ENCODE data around the gene CRIM1. TPM values are rescaled to one million over a fixed set of nuclear protein-coding genes. Genes with fewer than 3 reads are reported as not detected.

Gene CRIM1
- total RNA-seq, 2 experiments from 2014 or later = 3.9 to 5.2 TPM

DNA sequence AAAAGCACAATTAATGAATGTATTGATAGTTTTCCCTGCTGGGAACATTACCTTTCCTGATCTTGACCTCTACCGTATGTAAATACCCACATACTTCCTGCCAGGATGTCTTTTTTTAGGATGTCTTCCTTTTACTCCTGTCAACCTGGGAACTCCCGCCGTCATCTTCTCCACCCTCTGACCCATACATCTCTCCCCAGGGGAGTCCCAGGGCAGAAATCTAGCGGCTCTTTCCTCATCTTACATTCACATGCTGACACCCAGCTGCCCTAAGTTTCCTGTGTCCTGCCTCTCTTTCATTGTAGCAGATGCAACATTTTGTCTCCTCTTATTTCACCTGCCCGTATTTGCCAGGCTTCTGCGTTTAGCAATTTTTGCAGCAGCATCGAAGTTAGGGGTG, 107.8 kb downstream of the CRIM1 start:
- CTCF ChIA-PET = no interaction called here
- Mint-ChIP-seq H3K27me3 (no peaks in the 10 kb centered on the region), H3K27ac (no peak overlapping the region), H3K4me1 (no peaks in the 10 kb centered on the region), H3K4me3 (no peak overlapping the region), H3K36me3 (ENCODE audit: low read depth) (no peaks in the 10 kb centered on the region), H3K9me3 (ENCODE audit: low read depth) (no peaks in the 10 kb centered on the region)
- intact Hi-C loops (cut with DNase I, micrococcal nuclease) = no loop called here
- ATAC-seq (no peak), DNase-seq (no peak)
- POLR2A ChIA-PET = no interaction called here

DNA sequence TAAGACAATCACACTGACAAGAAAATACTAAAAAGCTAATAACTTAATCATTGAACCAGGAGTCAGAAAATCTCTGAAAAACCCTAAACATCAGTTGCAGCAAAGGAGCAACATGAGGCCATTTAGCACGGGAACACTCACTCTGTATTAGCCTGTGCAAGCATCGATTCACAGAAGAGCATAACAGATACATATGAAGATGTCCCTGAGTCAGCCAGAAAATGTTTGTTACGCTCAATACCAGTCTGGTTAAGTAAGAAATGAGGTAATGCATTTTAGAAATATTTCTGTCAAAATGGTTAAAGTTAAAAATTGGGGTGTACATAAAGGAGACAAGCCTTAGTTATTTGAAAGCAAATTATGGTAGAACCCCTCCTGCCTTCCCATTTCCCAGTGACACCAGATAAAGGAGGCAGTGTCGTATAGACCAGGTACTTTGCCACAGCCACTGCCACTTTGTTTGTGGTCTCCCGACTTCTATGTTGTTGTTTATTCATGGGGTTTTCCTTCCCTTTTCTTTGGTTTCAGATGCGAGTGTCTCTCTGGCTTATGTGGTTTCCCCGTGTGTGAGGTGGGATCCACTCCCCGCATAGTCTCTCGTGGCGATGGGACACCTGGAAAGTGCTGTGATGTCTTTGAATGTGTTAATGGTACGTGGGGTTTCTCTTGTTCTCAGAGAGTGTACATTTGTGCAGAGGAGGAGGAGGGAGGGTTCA, 108.6 kb downstream of the CRIM1 start:
- Mint-ChIP-seq H3K4me3 (no peak overlapping the region), H3K36me3 (ENCODE audit: low read depth) (no peaks in the 10 kb centered on the region), H3K27ac (no peak overlapping the region), H3K4me1 (no peaks in the 10 kb centered on the region), H3K9me3 (ENCODE audit: low read depth) (no peaks in the 10 kb centered on the region), H3K27me3 (no peaks in the 10 kb centered on the region)
- ChIA-PET POLR2A (no interaction called here), CTCF (no interaction called here)
- intact Hi-C loops (cut with DNase I, micrococcal nuclease) = no loop called here
- no peak for ATAC-seq
- DNase-seq = no peak

DNA sequence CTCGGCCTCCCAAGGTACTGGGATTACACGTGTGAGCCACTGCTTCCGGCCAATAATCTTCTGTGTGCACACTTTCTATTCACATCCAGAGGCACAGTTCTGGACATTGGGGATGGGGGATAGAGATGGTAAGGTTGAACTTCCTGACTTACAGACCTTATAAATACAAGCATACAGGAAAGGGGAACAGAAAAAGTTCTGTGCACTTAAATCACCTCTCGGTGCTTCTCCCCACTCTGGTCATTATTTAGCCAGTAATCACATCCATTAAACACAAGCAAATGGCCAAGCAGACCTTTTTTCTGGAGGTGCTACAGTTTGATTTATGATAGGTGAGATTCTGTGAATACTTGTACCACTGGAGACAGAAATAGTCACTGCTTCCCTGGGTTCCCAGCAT, 110.6 kb downstream of the CRIM1 start:
- ChIA-PET POLR2A (no interaction called here), CTCF (no interaction called here)
- Mint-ChIP-seq H3K27ac (no peak overlapping the region), H3K36me3 (ENCODE audit: low read depth) (no peaks in the 10 kb centered on the region), H3K27me3 (no peaks in the 10 kb centered on the region), H3K9me3 (ENCODE audit: low read depth) (no peaks in the 10 kb centered on the region), H3K4me1 (no peaks in the 10 kb centered on the region), H3K4me3 (no peak overlapping the region)
- ATAC-seq (no peak), DNase-seq (no peak)
- intact Hi-C loops (cut with DNase I, micrococcal nuclease) = no loop called here

DNA sequence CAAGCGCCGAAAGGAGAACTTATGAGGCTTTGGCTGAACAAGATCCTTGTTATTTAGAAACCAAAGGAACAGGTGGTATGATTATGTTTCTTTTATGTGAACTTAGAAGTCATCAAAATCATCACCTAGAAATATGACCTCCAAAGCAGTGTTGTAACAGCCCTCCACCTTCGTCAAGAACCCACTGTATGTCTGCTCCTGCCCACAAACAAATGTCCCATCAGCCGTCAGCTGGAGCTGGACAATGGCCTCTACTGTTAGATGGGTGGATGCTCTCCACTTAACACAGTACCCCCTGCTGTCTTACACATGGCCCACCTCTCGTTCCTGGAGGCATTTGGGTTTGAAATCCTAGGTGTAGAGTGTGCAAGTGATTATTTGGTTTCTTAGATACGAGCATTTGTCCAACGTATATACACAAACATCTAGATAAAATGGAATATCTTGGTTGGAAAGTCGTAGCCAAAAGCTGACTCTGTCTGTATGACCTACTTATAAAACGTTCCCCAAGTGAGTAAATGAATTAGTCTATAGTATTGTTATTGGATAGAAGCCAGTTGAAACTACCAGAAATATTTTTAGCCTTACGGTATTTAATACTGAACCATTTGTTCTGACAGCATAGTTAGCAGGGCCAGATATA, 113.0 kb downstream of the CRIM1 start:
- no peak for DNase-seq
- ChIA-PET POLR2A (no interaction called here), CTCF (no interaction called here)
- H3K27me3 Mint-ChIP-seq = no peaks in the 10 kb centered on the region
- ATAC-seq = no peak
- H3K4me3 Mint-ChIP-seq = no peak overlapping the region
- no peaks in the 10 kb centered on the region for H3K36me3 Mint-ChIP-seq (ENCODE audit: low read depth)
- H3K27ac Mint-ChIP-seq = no peak overlapping the region
- no peaks in the 10 kb centered on the region for H3K9me3 Mint-ChIP-seq (ENCODE audit: low read depth)
- H3K4me1 Mint-ChIP-seq = no peaks in the 10 kb centered on the region
- intact Hi-C loops (cut with DNase I, micrococcal nuclease) = no loop called here

DNA sequence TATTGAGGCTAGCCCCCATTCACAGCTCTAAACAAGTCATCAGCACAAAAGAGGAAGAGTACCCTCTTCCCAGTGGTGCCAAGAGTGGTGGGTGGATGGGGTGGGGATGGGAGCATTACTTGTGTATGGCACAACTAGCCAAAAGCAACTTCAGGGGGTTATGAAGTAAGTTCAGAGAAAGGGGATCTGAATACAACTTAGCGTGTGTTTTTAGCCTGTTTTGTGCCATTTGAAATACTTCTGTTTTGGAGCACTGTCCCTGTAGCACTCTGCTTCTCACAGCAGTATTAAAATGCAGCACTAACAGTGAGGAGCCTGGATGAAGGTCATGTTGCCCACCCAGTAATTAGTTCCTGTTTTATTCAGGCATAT, 113.5 kb downstream of the CRIM1 start:
- no peaks in the 10 kb centered on the region for H3K4me1 Mint-ChIP-seq
- POLR2A ChIA-PET = no interaction called here
- no peak overlapping the region for H3K4me3 Mint-ChIP-seq
- no peaks in the 10 kb centered on the region for H3K27me3 Mint-ChIP-seq
- H3K36me3 Mint-ChIP-seq (ENCODE audit: low read depth) = no peaks in the 10 kb centered on the region
- CTCF ChIA-PET = no interaction called here
- no peak for ATAC-seq
- H3K27ac Mint-ChIP-seq = no peak overlapping the region
- no peak for DNase-seq
- intact Hi-C loops (cut with DNase I, micrococcal nuclease) = no loop called here
- peaks cover 5% of the 10 kb centered on the region for H3K9me3 Mint-ChIP-seq (ENCODE audit: low read depth)

DNA sequence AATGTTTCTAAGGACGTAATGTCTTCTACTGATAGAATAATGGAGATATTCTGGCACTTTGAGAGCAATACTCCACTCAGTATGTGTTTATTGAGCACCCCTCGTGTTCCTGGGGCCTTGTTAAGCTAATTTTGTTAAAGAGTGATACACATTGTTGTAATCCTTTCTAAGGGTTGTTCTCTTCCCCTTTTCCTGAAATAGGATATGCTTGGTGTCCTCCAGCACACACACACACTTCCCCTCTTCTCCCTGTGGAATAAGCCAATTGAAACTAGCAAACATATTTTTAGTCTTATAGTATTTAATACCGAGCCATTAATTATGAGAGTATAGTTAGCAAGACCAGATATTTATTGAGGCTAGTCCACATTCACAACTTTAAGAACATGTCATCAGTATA, 114.1 kb downstream of the CRIM1 start:
- H3K4me1 Mint-ChIP-seq = no peaks in the 10 kb centered on the region
- no peak overlapping the region for H3K27ac Mint-ChIP-seq
- peaks cover 8% of the 10 kb centered on the region for H3K9me3 Mint-ChIP-seq (ENCODE audit: low read depth)
- H3K27me3 Mint-ChIP-seq = no peaks in the 10 kb centered on the region
- H3K4me3 Mint-ChIP-seq = no peak overlapping the region
- intact Hi-C loops (cut with DNase I, micrococcal nuclease) = no loop called here
- POLR2A ChIA-PET = no interaction called here
- CTCF ChIA-PET = no interaction called here
- DNase-seq (no peak), ATAC-seq (no peak)
- H3K36me3 Mint-ChIP-seq (ENCODE audit: low read depth) = peaks cover under 1% of the 10 kb centered on the region

DNA sequence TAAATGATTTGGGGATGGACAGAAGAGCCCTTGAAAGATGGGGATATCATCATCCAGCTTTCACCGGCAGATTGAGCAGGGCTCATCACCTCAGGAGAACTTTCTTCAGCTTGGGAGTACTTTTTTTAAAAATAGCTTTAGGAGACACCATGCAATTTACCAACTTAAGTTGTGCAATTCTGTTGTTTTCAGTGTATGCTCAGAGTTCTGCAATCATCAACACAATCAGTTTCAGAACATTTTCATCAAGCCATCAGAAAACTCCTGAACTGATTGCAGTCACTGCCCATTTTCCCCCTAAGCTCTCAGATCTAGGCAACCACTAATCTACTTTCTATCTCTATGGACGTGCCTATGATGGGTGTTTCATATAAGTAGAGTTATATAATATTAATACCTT, 117.7 kb downstream of the CRIM1 start:
- Mint-ChIP-seq H3K27me3 (no peaks in the 10 kb centered on the region), H3K36me3 (ENCODE audit: low read depth) (peaks cover 24% of the 10 kb centered on the region), H3K27ac (no peak overlapping the region), H3K4me1 (no peaks in the 10 kb centered on the region), H3K4me3 (no peak overlapping the region), H3K9me3 (ENCODE audit: low read depth) (peaks cover 35% of the 10 kb centered on the region)
- intact Hi-C loops (cut with DNase I, micrococcal nuclease) = no loop called here
- ChIA-PET POLR2A (no interaction called here), CTCF (no interaction called here)
- no peak for ATAC-seq
- DNase-seq = no peak

DNA sequence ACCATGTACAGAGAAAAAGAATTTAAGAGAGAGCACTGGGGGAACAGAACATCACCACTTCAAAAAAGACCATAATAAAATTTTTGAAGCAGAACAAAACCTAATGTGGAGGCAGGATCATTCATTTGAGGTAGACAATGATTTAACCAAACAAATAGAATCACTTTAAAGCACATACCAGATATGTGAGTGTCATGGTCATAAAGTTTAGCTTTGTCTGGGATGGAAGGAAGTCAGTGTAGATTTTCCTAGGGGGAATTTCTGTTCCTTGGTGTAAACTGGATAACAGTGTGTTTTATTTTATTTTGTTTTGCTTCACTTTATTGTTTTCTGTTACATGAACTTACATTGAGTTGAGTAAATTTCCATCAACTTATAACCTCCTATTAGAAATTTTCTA, 120.8 kb downstream of the CRIM1 start:
- Mint-ChIP-seq H3K4me1 (no peaks in the 10 kb centered on the region), H3K9me3 (ENCODE audit: low read depth) (peaks cover 35% of the 10 kb centered on the region), H3K27ac (no peak overlapping the region), H3K4me3 (no peak overlapping the region), H3K36me3 (ENCODE audit: low read depth) (peaks cover 31% of the 10 kb centered on the region), H3K27me3 (no peaks in the 10 kb centered on the region)
- intact Hi-C loops (cut with DNase I, micrococcal nuclease) = no loop called here
- POLR2A ChIA-PET = no interaction called here
- CTCF ChIA-PET = interaction anchor here (0.9 kb wide), 1 partner anchor 12 kb away, joined by 3 read pairs; no protein-coding TSS in a partner anchor
- ATAC-seq (no peak), DNase-seq (no peak)

DNA sequence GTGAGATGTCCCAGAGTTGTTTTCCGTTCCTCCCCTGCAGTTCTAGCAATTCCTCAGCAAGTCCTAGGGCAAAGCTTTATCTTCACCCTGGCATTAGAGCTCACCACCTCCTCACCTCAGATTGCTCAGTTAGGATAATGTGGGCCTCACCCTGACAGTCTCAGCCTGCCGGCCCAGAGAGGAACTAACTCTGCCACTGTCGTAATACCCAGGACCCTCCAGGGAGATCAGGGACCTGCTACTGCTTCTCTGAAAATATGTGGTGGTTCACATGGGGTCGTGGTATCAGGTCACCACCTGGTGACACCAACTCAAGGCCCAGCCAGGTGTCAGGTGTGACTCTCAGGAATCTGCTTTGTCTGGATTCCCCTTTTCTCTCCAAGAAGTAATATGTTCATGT, 121.7 kb downstream of the CRIM1 start:
- Mint-ChIP-seq H3K27ac (no peak overlapping the region), H3K27me3 (no peaks in the 10 kb centered on the region), H3K4me1 (no peaks in the 10 kb centered on the region), H3K9me3 (ENCODE audit: low read depth) (peaks cover 35% of the 10 kb centered on the region), H3K4me3 (no peak overlapping the region), H3K36me3 (ENCODE audit: low read depth) (peaks cover 32% of the 10 kb centered on the region)
- ATAC-seq = no peak
- no peak for DNase-seq
- intact Hi-C loops (cut with DNase I, micrococcal nuclease) = no loop called here
- CTCF ChIA-PET = no interaction called here
- POLR2A ChIA-PET = no interaction called here

DNA sequence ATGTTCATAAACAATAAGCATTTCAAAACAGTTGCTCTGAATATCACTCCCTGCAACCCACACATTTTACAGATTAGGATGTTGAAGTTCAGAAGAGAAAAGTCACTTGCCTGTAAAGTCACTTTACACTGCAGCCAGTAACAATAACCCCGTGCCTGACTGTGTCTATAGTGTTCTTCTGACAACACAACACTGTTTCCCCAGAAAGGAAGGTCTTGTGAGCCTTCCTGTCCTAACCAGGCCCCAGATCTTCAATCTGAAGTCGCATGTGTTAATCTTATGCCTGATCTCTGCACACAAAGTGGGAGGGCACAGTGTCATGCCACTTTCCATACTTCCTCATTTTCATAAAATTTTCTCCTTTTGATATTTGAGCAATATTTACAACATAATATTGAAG, 122.2 kb downstream of the CRIM1 start:
- DNase-seq (no peak), ATAC-seq (no peak)
- CTCF ChIA-PET = no interaction called here
- no peak overlapping the region for H3K27ac Mint-ChIP-seq
- POLR2A ChIA-PET = no interaction called here
- no peak overlapping the region for H3K4me3 Mint-ChIP-seq
- intact Hi-C loops (cut with DNase I, micrococcal nuclease) = no loop called here
- H3K27me3 Mint-ChIP-seq = no peaks in the 10 kb centered on the region
- peaks cover 35% of the 10 kb centered on the region for H3K9me3 Mint-ChIP-seq (ENCODE audit: low read depth)
- H3K36me3 Mint-ChIP-seq (ENCODE audit: low read depth) = peaks cover 32% of the 10 kb centered on the region
- H3K4me1 Mint-ChIP-seq = no peaks in the 10 kb centered on the region

DNA sequence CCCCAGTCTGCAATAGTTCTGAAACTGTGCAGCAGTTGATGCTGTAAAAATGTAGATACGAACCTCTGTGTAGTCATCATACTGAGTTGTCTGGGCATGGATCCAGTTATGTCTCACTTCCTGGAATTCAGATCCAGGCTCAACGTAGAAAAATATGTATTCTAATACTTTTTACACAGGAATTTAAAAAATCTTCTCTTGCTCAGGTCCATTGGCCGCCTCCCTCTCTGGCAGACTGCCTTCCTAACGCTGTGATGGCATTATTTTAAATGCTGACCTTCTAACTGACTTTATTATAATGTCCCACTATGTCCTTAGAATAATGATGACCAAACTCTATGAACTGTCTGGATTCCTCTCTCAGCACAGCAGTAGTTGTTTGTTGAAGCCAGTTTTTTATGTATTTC, 122.8 kb downstream of the CRIM1 start:
- H3K27me3 Mint-ChIP-seq = no peaks in the 10 kb centered on the region
- CTCF ChIA-PET = no interaction called here
- no peak overlapping the region for H3K27ac Mint-ChIP-seq
- DNase-seq = no peak
- no peak overlapping the region for H3K4me3 Mint-ChIP-seq
- POLR2A ChIA-PET = no interaction called here
- intact Hi-C loops (cut with DNase I, micrococcal nuclease) = no loop called here
- ATAC-seq = no peak
- H3K36me3 Mint-ChIP-seq (ENCODE audit: low read depth) = peaks cover 32% of the 10 kb centered on the region
- H3K9me3 Mint-ChIP-seq (ENCODE audit: low read depth) = peaks cover 35% of the 10 kb centered on the region
- H3K4me1 Mint-ChIP-seq = no peaks in the 10 kb centered on the region

DNA sequence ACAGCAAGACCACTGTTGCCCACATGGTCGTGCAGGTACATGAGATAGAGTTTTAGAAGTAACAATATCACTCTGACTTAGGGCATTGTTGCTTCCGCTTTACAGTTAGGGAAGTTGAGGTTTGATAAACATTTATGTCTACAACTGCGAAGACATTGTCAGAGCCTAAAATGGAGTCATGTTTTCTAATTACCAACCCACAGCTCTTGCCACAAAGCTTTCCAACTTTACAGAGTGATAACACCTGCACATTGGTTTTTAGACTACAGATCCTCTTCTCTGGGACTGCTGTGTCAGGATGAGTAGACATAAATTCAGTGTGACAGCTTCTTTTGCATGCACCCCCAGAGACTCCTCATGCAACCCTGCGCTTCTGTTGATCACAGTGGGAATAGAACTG, 123.4 kb downstream of the CRIM1 start:
- CTCF ChIA-PET = no interaction called here
- Mint-ChIP-seq H3K27me3 (no peaks in the 10 kb centered on the region), H3K9me3 (ENCODE audit: low read depth) (peaks cover 31% of the 10 kb centered on the region), H3K4me3 (no peak overlapping the region), H3K36me3 (ENCODE audit: low read depth) (peaks cover 32% of the 10 kb centered on the region), H3K4me1 (no peaks in the 10 kb centered on the region), H3K27ac (no peak overlapping the region)
- POLR2A ChIA-PET = no interaction called here
- intact Hi-C loops (cut with DNase I, micrococcal nuclease) = no loop called here
- ATAC-seq (no peak), DNase-seq (no peak)

DNA sequence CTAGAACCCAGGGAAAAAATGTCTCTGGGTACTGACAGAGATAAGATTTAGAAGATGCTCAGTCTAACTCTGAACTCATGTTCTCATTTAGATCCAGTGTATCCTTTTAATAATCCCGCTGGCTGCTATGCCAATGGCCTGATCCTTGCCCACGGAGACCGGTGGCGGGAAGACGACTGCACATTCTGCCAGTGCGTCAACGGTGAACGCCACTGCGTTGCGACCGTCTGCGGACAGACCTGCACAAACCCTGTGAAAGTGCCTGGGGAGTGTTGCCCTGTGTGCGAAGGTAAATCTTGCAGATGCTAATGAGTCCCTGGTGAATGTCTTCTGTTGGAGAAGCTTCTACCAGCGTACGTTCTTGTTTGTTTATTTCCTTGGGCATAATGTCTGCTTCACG, 123.8 kb downstream of the CRIM1 start:
- ChIA-PET CTCF (no interaction called here), POLR2A (no interaction called here)
- DNase-seq = no peak
- peaks cover 32% of the 10 kb centered on the region for H3K36me3 Mint-ChIP-seq (ENCODE audit: low read depth)
- peaks cover 27% of the 10 kb centered on the region for H3K9me3 Mint-ChIP-seq (ENCODE audit: low read depth)
- no peaks in the 10 kb centered on the region for H3K27me3 Mint-ChIP-seq
- no peaks in the 10 kb centered on the region for H3K4me1 Mint-ChIP-seq
- intact Hi-C loops (cut with DNase I, micrococcal nuclease) = no loop called here
- ATAC-seq = no peak
- no peak overlapping the region for H3K27ac Mint-ChIP-seq
- H3K4me3 Mint-ChIP-seq = no peak overlapping the region

All from activated CD4-positive, alpha-beta T cell treated with anti-CD3 and anti-CD28 coated beads for 36 hours (primary cell).